Transverse colon (tissue), 4 donors: Measurements from ENCODE around the gene SMARCA2.

Experiments used
- CTCF ChIP-seq, 5 experiments: fragments of 200-600 bp in 3 of 5; fragments of 450-650 bp in 2 of 5; sonication (generic) in 3 of 5; IDR thresholded peaks; 1 replicate in 2 of 5; 2 replicates in 3 of 5; pipeline ENCODE4 v1.5.1; 2016 to 2017; ENCODE audit warnings: antibody characterized with exemption in 5 of 5, inconsistent platforms in 3 of 5, mild to moderate bottlenecking in 2 of 5, moderate library complexity in 1 of 5
- EP300 ChIP-seq: sonication (generic); formaldehyde crosslinking; IDR thresholded peaks from one replicate; pipeline ENCODE4 v1.6.1; 2017; ENCODE audit warnings: antibody characterized with exemption, low read depth
- POLR2A ChIP-seq: fragments of 450-650 bp; IDR thresholded peaks from one replicate; pipeline ENCODE4 v1.6.1; 2016; ENCODE audit warnings: antibody characterized with exemption, mild to moderate bottlenecking, moderate library complexity
- POLR2AphosphoS5 ChIP-seq, 3 donors: sonication (generic); formaldehyde crosslinking; IDR thresholded peaks; one replicate each; pipeline ENCODE4 v1.6.1; 2016; ENCODE audit warnings: antibody characterized with exemption in 3 of 3

GRCh38 chr9:2134391-2134790, 119.2 kb downstream of the SMARCA2 start:
- no peak for TF ChIP-seq POLR2AphosphoS5 (IDR thresholded peaks at IDR 0.05)
- TF ChIP-seq CTCF (IDR thresholded peaks at IDR 0.05): no peak
- TF ChIP-seq POLR2A: no peak
- TF ChIP-seq EP300: no peak
